SKM-1 (cell line): Measurements from ENCODE around the gene LOXL4.

ENCODE experiments used
- DNase-seq: peaks from one replicate; lab custom pipeline; 2025; ENCODE audit not compliant: unreplicated experiment; lab: John Stamatoyannopoulos, UW

Gene LOXL4

GRCh38 chr10:98265403-98266378 lies 2.3 kb downstream of the LOXL4 start:
- DNase-seq: no peak

DNA sequence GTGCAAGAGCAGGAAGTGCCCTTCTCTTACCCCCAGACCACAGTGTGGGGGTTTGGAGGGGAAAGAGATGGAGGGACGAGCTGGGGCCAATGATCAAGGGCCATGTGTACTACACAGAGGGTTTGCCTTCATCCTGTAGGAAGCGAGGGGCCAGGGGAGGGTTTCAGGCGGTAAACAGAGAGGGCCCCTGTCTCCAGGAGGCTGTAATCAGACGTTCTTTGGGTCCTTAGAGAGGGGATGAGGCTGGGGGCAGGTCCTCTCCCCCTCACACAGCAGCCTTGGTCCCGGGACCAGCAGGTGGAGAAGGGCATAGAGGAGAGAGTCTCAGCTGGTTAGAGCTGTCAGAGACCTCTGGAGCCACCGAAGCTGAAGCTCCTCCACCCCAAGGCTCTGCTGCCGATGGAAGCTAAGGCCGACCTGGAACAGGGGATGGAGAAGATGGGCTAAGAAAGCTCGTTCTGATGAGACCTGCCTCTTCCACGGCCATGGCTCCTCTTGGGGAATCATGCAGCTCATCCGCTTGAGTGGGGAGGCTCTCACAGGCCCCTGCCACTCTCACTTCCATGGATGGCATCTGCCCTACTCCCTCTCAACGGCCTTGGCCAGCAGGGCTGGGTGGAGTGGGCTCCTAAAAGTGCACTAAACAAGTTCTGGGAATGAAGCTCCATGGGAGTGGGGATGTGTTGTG lies 3.5 kb downstream of the LOXL4 start:
- peak; percentile 84 for DNase-seq

DNA sequence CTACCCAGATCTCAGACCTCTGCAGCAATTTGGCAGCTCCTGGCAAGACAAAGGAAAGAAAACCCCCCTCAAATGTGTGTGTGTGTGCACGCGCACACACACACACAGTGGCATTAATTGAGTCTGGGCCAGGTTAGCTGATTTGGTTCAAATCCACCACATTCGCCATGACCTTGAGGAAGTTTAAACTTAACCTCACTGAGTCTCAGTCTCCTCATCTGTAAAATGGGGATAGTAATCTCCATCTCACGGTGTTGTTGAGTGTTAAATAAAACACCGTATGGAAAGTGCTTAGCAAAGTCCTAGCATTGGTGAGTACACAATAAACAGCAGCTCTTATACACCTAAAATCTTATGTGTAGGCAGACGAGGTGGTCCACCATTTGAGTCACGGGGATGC lies 4.9 kb downstream of the LOXL4 start:
- DNase-seq: no peak

DNA sequence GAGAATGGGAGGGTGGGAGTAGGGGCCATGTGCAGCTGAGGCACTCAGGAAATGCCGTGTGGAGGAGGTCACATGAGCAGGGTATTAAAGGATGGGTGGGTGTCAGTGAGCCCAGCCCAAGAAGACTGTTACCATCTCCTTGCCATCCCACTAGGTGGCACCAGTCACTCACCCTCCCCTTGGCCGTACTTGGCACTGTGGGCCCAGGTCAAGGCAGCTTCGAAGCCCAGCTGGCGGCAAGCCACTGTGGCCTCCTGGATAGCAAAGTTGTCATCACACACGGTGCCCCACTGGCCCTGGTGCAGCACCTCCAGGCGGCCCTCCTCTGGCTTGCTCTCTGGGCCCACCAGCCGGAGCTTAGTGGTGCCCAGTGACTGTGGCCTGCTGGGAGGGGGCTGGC lies 5.4 kb downstream of the LOXL4 start:
- peak; percentile 20 for DNase-seq

DNA sequence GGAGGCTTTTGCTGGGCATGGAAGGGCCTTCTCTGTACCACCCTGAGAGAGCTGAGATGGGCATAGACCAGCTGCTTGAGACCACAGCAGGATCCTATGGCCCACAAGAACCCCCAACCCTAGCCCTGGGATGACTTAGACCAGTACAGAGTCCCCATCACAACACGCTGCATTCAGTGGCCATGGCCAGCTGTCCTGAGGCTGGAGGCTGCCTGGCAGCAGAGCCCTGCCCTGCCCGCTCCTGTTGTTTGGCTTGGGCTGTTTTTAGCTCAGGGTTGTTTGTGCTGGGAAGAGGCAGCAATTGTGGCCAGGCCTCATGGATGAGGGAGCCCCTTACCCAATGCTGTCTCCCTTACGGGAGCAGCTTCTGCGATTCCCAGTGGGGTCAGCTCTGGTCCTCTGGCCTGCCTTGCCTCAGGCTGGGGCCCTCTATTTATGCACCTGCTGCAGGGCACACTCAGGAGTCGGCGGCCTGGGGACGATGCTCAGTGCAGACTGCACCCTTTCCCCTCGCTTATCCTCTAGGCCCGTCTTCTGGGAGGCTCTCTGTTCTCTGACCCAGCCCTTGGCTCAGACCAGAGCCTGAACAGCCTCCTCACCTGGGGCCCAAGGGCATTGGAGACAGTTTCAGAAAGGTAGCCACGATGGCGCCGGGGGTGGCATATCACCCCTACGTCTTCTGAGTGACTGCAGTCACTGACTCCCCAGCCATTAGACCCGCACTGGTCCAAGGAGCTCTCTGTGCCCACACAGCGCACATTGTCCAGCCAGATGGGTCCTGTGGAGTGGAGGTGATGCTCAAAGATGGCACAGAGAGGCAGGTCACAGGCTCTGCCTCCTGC lies 6.3 kb downstream of the LOXL4 start:
- DNase-seq: no peak

DNA sequence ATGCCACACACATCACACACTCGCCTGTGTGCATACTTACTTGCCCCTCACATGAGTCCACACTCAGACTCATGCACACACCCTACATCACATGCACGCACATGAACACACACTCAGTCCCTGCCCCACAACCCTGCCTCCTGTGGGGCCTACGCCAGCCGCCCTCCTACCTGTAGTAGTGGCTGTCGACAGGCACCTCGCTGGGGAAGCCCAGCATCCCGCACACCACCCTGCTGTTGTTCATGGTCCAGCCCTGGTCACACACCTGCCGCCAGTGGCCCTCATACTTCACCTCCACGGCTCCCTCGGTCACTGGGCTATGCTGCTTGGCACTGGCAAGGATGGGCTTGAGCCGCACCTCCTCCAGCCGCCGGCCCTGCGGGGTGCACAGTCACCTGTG lies 7.2 kb downstream of the LOXL4 start:
- no peak for DNase-seq

DNA sequence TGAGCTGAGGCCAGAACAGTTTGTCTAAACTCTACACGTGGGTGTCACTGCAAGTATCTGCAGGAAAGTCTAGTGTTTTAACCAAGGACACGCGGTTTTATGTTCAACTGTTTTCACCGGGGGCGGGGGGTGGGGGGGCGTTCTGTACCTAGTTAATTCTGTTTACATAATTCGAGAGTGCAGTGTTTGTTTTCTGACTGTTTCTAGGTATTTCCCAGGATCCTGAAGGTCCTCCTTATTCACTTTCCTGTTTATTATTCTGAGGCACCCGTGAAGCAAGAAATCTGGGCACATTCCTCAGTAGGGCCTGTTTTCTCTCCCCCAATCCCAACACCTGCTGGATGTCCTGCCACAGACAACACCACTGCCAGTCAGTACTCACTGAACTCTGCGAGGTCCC lies 7.6 kb downstream of the LOXL4 start:
- no peak for DNase-seq

DNA sequence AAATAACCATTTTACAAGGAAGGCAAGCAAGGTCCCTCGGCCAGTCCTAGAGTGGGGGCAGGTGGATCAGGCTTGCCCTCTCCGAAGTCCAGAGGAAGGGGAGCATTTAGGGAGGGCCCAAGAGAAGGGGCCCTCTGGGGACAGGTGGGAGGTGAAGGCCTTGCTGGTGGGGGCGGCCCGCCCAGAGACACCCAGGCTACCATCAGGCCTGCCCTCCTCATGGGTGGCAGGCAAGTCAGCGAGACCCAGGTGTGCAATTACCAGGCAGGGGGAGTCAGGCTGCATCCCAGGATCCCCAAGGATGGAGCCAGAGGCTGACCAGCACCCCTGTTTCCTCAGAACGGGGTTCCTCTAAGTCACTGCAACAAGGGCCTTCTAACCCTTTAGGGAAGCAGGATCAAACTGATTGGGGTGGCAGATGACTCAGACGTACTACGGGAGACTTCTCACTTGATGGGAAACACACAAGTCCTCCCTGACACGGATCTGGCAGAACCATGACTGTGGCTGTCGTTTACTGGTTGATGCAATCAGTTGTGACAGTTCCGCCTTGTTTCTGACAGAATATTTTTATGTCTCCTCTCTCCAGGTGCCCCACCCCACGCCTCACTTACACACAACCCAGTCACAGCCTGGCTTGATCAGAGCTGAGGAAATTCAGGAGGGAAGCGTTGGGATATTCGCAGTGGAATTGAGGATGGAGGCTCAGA lies 8.2 kb downstream of the LOXL4 start:
- peak; percentile 62 for DNase-seq

- no peak for DNase-seq
Measured at GRCh38 chr10:98258683-98259454, 9.1 kb downstream of the LOXL4 start.

- DNase-seq: no peak
Measured at GRCh38 chr10:98257961-98258360, 10.0 kb downstream of the LOXL4 start.

DNA sequence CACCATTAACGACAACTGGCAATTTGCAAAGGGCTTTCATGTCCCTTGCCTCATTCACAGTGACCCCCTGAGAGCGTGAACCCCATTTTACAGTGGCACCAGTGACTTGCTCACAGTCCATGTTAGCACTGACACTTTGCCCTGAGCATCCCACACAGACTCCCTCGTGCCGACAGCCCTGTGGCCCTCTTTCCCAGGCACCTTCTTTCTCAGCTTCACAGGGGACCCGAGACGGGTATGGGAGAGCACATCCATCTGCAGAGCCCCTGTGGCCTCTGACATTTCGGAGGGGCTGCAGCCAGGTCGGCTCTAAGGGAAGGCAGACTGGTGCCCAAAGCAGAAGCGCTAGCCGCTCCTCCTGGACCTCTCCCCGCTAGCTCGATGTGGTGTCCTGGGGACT lies 10.8 kb downstream of the LOXL4 start:
- DNase-seq: no peak

DNA sequence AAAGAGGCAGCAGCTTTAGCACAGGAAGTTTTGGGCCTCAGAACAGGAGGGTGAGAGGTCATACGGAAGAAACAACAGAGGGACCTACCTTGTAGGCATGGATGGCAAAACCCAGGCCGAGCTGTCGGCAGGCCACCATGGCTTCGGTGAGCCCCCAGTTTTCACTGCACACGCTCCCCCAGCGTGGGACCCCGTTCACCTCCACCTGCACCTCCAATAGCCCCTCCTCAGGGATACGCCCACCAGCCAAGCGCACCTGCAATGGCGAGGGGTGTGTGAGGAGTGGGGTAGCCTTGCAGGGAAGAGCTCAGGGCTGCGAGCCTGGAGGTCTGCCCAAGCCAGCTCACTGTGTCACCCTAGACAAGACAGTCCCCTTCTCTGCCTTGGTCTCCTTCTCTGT lies 11.3 kb downstream of the LOXL4 start:
- no peak for DNase-seq

GRCh38 chr10:98255146-98255877 lies 12.7 kb downstream of the LOXL4 start:
- no peak for DNase-seq

GRCh38 chr10:98254234-98254974 lies 13.6 kb downstream of the LOXL4 start:
- no peak for DNase-seq

DNA sequence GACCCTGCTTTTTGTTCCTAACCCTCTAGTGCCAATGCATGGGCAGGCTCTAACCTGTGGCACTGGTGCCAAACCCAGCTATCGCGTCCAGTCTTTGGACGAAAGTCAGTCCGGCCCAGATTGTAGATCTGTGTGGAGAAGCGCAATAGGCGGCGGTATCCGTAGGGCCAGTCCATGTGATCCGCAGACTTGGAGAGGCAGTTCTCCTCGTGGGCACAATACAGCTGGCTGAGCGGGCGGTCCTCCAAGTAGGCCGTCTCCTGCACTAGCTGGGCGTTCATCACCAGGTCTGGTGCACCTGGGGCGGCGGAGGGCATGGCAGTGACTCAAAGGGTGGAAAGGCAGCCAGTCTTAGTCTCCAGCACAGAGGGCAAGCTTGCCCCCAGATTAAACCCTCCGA lies 14.5 kb downstream of the LOXL4 start:
- DNase-seq: no peak

DNA sequence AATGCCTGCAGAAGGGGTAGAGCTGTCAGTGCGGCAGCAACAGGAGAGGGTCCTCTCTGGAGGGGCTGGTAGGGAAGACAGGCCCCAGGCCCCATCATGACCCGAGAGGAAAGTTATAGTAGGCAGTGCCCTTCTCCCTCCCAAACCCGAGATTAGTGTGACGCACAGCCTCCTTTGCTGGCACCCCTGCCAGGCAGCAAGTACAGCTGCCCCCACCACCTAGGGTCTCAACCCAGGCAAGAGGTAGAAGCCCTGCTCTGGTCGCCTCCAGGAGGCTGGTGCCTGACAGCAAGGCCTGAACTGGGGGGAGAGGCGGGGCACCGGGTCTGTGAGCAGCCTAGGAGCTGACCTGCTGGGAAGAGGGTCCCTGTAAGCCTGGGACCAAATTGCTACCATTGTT lies 15.5 kb downstream of the LOXL4 start:
- no peak for DNase-seq

GRCh38 chr10:98251399-98251798 lies 16.6 kb downstream of the LOXL4 start:
- no peak for DNase-seq

GRCh38 chr10:98249134-98249533 lies 18.9 kb downstream of the LOXL4 start:
- DNase-seq: no peak

DNA sequence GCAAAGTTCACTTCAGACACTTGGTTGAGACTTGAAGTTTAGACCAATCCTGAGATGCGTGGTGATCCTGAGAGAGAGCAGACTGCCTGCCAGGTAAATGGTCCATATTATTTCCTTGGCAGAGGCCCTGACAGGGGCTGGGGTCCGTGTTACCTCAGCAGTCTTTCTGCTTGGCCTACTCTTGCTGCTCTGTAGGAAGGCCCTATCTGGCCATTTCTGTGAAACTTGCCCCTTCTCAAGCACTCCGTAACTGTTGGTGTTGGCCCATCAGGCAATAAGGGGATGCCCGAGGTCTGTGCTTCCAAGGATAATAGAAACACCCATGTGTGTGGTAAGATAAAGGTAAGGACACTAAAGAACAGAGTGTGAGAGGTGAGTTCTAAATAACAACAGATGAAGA lies 20.0 kb downstream of the LOXL4 start:
- no peak for DNase-seq
